Measurements from ENCODE around the gene OTUB2.

The OTUB2 gene

GRCh38 chr14:94022532-94023411 lies 3.4 kb upstream of the OTUB2 start:
- no peak for DNase-seq

- DNase-seq: no peak
Measured at GRCh38 chr14:94024549-94024948, 1.6 kb upstream of the OTUB2 start.

- DNase-seq: no peak
Measured at GRCh38 chr14:94025720-94026119, 420 bp upstream of the OTUB2 start.

- DNase-seq: no peak
Measured at GRCh38 chr14:94026889-94027469, 839 bp downstream of the OTUB2 start.

- DNase-seq: no peak
Measured at GRCh38 chr14:94027566-94028449, 1.7 kb downstream of the OTUB2 start.

GRCh38 chr14:94028450-94028826 lies 2.3 kb downstream of the OTUB2 start:
- no peak for DNase-seq

- DNase-seq: no peak
Measured at GRCh38 chr14:94029265-94029664, 3.1 kb downstream of the OTUB2 start.

GRCh38 chr14:94029671-94030203 lies 3.6 kb downstream of the OTUB2 start:
- DNase-seq: no peak

- DNase-seq: no peak
Measured at GRCh38 chr14:94030571-94030970, 4.4 kb downstream of the OTUB2 start.

- DNase-seq: no peak
Measured at GRCh38 chr14:94031161-94031882, 5.2 kb downstream of the OTUB2 start.

- DNase-seq: no peak
Measured at GRCh38 chr14:94031883-94032279, 5.7 kb downstream of the OTUB2 start.

- no peak for DNase-seq
Measured at GRCh38 chr14:94034886-94035285, 8.7 kb downstream of the OTUB2 start.

GRCh38 chr14:94036313-94037167 lies 10.4 kb downstream of the OTUB2 start:
- DNase-seq: no peak

- no peak for DNase-seq
Measured at GRCh38 chr14:94037954-94038353, 11.8 kb downstream of the OTUB2 start.

- no peak for DNase-seq
Measured at GRCh38 chr14:94038510-94038909, 12.4 kb downstream of the OTUB2 start.

- DNase-seq: no peak
Measured at GRCh38 chr14:94038921-94039629, 12.9 kb downstream of the OTUB2 start.

- DNase-seq: no peak
Measured at GRCh38 chr14:94040247-94040646, 14.1 kb downstream of the OTUB2 start.

GRCh38 chr14:94040796-94041195 lies 14.7 kb downstream of the OTUB2 start:
- no peak for DNase-seq

- DNase-seq: no peak
Measured at GRCh38 chr14:94041551-94042346, 15.6 kb downstream of the OTUB2 start.

All from NCI-H1092 (cell line).